ENCODE results near the gene FHOD3. TPM values are rescaled to one million over a fixed set of nuclear protein-coding genes. Genes with fewer than 3 reads are reported as not detected.

FHOD3 gene
- total and polyA plus RNA-seq, 7 donors = 5.4 to 98.2 (median 20.2) TPM

DNA sequence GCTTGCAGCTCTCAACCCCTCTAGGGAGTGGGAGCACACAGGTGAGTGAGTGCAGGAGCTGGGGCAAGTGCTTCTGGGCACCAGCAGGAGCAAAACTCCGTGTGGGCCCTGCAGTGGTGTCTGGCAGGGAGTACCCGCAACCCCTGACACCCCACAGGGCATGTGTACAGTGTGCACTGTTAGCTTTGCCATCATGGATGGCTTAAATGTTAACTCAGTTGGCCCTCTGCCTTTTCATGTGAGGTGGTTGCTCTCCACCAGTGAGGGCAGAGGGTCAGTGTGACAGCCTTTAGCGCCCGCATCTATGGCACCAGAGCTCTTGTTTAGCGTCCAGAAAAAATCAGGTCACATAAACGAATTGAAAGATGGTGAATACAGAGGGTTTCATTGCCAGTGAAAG is 438.6 kb downstream of the FHOD3 start:
- ATAC-seq = no peak
- TF ChIP-seq, protein P1, sequence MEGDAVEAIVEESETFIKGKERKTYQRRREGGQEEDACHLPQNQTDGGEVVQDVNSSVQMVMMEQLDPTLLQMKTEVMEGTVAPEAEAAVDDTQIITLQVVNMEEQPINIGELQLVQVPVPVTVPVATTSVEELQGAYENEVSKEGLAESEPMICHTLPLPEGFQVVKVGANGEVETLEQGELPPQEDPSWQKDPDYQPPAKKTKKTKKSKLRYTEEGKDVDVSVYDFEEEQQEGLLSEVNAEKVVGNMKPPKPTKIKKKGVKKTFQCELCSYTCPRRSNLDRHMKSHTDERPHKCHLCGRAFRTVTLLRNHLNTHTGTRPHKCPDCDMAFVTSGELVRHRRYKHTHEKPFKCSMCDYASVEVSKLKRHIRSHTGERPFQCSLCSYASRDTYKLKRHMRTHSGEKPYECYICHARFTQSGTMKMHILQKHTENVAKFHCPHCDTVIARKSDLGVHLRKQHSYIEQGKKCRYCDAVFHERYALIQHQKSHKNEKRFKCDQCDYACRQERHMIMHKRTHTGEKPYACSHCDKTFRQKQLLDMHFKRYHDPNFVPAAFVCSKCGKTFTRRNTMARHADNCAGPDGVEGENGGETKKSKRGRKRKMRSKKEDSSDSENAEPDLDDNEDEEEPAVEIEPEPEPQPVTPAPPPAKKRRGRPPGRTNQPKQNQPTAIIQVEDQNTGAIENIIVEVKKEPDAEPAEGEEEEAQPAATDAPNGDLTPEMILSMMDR (IDR thresholded peaks at IDR 0.05) = no peak
- no peak overlapping the region for H3K4me3 ChIP-seq
- no peaks in the 10 kb centered on the region for H3K27me3 ChIP-seq (ENCODE audit: insufficient read depth in 3 of 3, low read length in 2 of 3)
- no peak overlapping the region for H3K27ac ChIP-seq
- DNase-seq = no peak
- intact Hi-C loops (cut with DNase I) = no loop called here
- H3K4me1 ChIP-seq = no peaks in the 10 kb centered on the region
- WGBS, 3 donors = 92 to 94% (median 94%) methylated on average over 6 of the region's 6 CpGs
- H3K36me3 ChIP-seq (ENCODE audit: insufficient read depth in 1 of 2, low read depth in 1 of 2) = peaks cover 0 to 22% of the 10 kb centered on the region in 2 donors
- H3K9me3 ChIP-seq = no peaks in the 10 kb centered on the region

GRCh38 chr18:36737316-36737715 is 439.8 kb downstream of the FHOD3 start:
- Histone ChIP-seq H3K27ac (no peak overlapping the region), H3K4me1 (no peaks in the 10 kb centered on the region), H3K36me3 (ENCODE audit: insufficient read depth in 1 of 2, low read depth in 1 of 2) (peaks cover 0 to 22% of the 10 kb centered on the region in 2 donors), H3K27me3 (ENCODE audit: insufficient read depth in 3 of 3, low read length in 2 of 3) (no peaks in the 10 kb centered on the region), H3K9me3 (no peaks in the 10 kb centered on the region), H3K4me3 (no peak overlapping the region)
- intact Hi-C loops (cut with DNase I) = no loop called here
- ATAC-seq = no peak
- no peak for DNase-seq
- 89 to 95% (median 91%) methylated on average over 3 of the region's 3 CpGs for WGBS, 3 donors
- TF ChIP-seq, protein P1 (IDR thresholded peaks at IDR 0.05) = no peak

DNA sequence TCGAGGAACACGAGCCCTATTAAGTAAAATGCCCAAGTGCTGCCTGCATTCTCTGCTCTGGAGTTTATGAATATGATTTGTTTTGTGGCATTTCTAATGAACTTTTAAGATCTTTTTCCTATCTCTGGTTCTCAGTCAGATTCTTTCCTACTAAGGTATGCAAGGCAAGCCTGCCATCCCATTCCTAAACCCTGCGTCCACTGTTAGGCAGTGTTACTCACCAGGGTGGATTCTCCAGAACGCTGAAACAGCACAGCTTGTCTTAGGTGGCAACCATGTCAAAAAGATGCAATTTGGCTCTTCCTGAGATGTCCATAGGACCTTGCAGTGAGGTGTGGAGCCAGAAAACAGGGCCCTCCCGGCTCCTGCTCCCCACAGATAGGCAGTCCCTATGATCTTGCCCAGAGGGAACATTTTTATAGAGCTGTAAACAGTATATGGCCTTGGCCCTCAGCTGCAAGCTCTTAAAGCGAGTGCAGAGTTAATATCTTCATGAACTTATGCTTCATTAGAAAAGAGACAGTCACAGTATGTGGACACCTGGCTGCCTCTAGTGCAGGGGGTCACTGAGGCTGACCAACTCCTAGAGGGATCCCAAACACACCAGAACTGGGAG is 446.9 kb downstream of the FHOD3 start:
- 83 to 95% (median 87%) methylated on average over 6 of the region's 6 CpGs for whole genome bisulfite sequencing, 3 donors
- DNase-seq (no peak), ATAC-seq (no peak)
- H3K36me3 ChIP-seq (ENCODE audit: insufficient read depth in 1 of 2, low read depth in 1 of 2) = peaks cover 0 to 44% of the 10 kb centered on the region in 2 donors
- no peaks in the 10 kb centered on the region for H3K9me3 ChIP-seq
- intact Hi-C loops (cut with DNase I) = no loop called here
- H3K27ac ChIP-seq = no peak overlapping the region
- TF ChIP-seq, protein P1 (IDR thresholded peaks at IDR 0.05) = no peak
- no peaks in the 10 kb centered on the region for H3K27me3 ChIP-seq (ENCODE audit: insufficient read depth in 3 of 3, low read length in 2 of 3)
- H3K4me1 ChIP-seq = no peaks in the 10 kb centered on the region
- H3K4me3 ChIP-seq = no peak overlapping the region

DNA sequence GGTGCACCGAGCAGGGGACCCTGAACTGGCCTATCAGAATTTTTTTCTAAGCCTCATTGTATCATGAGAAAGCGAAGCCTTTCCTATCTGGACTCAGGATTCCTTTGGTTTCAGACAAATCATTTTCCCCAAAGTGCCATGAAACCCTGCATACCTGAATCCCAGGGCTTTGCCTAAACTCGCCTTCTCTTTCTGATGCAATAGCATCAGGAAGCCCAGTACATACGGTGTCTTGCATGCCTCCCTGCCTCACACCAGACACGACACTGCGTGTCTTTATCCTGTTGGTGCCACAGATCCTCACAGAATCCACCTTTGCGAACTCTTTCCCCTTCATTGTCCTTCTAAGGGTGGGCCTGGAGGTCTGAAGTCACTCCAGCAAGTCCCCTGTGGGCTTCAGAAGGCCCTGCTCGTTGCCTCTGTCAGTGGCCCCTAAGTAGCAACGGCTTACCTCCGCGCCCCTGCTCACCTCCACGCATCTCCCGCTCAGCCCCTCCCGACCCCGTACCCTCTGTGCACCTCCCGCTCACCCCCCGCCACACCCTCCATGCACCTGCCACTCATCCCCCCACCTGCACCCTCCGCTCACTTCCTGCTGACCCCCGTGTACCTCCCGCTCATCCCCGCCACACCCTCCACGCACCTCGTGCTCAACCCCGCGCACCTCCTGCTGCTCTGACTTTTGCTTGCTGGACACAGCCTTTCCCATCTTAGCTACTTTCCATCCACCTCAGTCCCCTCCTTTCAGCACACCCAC is 447.9 kb downstream of the FHOD3 start:
- Histone ChIP-seq H3K27ac (no peak overlapping the region), H3K4me1 (no peaks in the 10 kb centered on the region), H3K4me3 (no peak overlapping the region), H3K27me3 (ENCODE audit: insufficient read depth in 3 of 3, low read length in 2 of 3) (no peaks in the 10 kb centered on the region), H3K9me3 (no peaks in the 10 kb centered on the region), H3K36me3 (ENCODE audit: insufficient read depth in 1 of 2, low read depth in 1 of 2) (peaks cover 0 to 44% of the 10 kb centered on the region in 2 donors)
- no peak for ATAC-seq
- DNase-seq = no peak
- intact Hi-C loops (cut with DNase I) = no loop called here
- TF ChIP-seq, protein P1 (IDR thresholded peaks at IDR 0.05) = no peak
- WGBS, 3 donors = 91 to 92% (median 92%) methylated on average over 22 to 25 of the region's 25 CpGs
